Germinal center (tissue), 1 donor: ENCODE measurements around the gene PFKL.
A peak's percentile ranks its signal among the peaks of the same experiment; 100 is the strongest.
"Not testable (repeated sequence)": the region's sequence is repeated elsewhere in the genome, so short reads cannot be mapped to it uniquely, and the experiment has no call there.

ENCODE experiments used
- DNase-seq: peaks from one replicate; pipeline ENCODE4 v3.0.0; 2012; ENCODE audit warnings: mixed read lengths, low spot score

Gene PFKL

DNA sequence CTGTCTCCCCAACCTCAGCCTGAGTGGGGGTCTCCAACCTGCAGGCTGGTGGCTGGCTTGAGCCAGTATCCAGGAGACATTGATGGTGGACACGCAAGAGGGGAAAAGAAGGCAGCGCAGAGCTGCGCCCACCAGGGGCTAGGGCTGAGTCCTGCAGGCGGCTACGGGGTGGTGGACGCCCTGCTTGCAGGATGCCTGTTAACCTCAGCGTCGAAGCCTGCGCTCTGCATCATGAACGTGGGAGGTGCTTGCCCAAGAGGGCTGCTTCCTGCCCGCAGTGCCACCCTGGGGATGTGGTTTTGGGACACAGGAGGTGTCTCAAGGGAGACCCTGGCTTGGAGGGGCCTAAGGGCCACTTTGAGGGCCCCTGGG lies 27.7 kb downstream of the PFKL start:
- DNase-seq = no peak

DNA sequence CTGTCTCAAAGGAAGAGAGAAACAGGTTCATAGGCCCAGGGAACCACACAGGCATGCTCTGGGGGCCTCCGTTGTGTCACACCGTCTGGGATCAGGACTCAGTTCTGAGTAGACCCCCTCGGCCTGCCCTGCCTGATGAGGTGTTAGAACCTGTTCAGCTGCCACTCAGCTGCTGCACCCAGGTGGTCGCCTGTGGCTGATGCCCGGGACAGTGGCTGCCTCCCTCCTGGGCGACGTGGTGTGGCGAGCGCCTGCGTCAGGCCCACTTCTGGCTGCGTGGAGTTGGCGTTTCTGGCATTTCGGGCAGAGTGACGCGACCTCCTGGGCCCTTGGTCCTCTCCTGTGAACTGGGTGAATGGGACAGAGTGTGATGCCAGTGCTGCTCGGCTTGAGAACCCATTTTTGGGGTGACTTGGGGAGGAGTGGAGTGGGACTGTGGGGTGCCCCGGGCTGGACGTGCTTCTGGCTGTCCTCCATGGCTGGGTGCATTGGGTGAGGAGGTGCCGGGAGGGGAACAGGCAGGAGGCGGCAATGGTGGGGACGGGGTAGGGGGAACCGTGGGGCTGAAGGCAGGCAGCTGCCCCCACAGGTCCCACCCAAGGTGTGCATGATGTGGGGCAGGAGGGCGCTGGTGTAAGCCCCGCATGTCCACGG lies 28.5 kb downstream of the PFKL start:
- DNase-seq = no peak

DNA sequence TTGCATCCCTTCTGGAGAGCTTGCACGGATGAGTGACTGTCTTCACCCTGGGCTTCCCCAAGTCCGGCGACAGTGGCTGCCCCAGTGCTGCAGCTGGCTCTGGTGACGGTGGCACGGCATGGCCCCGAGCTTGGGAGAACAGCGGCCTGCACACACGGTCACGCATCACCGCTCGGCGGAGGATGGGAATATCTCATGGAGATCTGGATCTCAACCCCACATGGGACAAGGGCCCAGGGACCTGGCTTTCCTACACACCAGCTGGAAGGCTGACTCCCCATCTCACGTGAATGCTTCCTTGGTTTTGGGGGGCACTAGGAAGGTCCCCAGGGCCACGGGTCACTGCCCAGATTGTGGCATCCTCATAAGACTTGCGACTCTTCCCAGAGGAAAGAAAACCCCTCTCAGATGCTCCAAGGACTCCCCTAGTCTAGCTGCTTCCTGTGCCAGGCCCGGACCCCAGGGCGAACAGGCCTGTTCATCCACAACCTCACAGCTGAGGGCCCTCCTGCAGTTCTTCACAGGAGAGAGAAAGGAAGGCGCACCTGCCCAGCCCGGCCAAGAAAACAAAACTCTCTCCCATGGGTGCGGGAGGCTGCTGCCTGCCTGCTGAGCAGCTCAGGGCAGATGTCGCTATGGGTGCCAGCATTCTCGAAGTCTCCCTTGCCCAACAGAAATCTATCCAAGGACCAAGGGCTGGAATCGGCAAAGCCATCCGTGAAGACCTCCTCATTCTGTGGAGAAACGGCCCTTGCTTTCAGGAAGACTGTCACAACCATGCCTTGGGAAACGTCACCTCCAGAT lies 29.4 kb downstream of the PFKL start:
- DNase-seq = no peak

DNA sequence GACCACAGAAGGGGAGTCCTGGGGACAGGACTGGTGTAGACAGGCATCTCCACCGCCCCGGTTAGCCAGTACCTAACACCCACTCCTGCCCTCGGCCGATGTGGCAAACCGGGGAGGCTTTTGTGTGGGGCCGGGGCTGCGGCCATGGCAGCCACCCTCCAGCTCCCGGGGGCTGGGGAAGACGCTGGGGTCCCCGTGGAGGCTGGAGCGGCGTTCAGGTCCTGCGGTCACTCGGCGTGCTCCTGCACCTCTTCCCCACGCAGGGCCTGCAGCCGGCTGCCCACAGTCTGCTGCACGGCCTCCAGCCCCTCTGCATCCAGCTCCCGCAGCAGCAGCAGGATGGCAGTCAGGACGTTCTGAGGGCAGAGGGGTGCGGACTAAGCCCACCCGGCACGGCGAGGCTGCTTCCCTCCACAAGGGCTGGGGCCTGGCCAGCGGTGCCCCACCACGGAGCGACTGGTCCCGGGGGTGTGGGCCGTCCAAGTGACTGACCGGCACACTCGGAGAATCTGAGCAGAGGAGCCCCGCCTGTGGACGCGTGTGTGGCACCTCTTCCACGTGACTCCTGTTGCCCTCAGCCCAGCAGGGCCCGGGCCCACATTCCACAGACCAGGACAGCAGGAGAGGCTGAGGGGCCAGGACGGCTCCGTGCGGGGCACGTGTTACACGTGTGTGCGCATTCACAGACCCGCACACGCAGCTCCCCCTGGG lies 30.3 kb downstream of the PFKL start:
- no peak for DNase-seq

DNA sequence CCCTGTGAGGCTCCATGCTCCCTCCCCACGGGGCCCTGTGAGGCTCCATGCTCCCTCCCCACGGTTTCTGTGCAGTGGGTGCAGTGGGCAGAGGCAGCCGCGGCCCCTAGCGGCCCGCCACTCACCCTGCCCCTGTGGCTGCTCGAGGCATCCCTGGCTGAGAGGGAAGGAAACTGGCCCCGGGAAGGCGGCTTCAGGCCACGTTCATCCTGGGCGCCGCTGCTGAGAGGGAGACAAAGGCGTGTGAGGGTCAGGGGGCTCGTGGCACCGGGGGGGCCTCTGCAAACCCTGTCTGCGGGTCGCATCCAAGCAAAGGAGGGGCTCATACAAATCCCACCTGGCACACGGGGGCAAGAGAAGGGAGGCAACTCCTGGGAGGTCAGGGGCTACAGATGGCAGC lies 30.8 kb downstream of the PFKL start:
- no peak for DNase-seq

DNA sequence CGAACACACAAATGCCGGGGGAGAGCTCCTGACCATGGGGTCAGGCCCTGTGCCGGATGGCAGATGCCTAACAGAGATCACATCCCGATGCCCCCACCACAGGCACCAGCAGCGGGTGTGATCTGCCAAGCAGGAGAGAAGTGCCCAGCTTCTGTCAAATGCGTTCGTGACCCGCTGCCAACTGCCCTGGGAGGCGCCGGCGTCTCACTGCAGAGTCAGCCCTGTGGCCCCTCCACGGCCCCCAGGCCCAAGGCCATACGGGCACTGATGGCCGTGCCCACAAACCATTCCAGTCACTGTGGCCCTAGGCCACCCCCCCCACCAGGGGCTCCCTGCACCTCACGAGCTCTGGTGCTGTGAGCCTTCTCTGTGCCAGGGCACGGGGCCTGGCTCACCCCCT lies 31.4 kb downstream of the PFKL start:
- DNase-seq = no peak

DNA sequence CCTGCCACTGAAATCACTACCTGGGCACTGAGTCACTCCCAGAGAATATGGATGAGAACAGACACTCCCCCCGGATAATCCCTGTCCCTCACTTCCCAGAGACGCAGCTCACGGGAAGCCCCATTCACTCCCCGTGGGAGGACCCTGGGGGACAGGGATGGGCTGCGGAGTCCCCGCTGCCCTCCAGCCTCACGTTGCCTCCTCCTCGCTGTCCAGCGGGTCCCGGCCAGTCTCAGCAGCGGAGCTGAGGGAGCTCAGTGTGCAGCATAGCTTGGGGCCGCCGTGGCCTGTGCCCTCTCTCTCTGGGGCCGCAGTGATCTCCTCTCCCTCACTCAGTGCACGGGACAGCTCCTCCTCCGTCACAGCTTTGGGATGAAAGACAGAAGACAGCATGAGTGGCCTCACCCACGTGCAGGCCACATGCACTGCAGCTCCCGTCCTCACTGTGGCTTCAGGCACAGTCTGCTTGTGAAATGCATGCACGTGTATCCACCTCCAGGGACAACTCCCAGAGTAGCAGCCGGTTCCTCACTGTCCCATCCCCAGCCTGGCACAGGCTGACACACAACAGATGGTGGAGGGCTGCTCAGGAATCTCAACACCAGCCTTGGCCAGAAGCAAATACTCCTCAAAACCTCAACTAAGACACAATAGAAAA lies 31.9 kb downstream of the PFKL start:
- DNase-seq = no peak

DNA sequence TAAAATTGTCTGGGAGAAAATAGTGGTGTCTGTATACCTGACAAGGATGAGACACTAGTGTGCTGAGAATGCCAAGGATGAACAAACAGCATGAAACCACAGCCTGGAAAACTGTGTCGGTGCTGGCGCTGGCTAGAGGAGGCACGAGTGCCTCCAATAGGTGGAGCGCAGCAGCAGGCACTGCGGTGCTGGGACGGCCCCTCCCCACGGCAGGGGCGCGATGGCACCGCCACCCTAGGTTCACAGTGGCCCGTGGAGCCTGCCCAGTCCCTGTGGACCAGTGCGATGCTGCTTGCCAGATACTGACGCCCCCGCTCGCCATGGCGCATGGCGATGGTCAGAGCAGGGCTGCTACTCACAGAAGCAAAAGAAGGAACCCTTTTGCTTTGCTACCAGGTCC lies 32.5 kb downstream of the PFKL start:
- DNase-seq = no peak

DNA sequence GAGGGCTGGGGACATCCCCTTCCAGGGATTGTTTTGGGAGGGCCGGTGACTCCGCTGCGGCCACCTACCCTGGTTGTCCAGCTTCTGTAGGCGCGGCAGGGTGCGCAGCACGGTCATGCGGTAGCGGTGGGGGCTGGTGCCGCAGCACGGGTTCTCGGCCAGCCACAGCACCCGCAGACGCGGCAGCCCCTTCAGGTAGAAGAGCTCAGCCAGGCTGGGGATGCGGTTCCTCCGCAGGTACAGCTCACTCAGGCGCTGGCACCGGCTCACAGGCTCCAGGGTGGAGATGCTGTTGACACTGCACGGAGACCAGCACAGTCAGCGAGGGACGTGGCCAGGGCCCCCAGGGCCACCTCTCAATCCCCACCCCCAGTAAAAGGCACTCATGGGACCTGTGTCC lies 33.1 kb downstream of the PFKL start:
- DNase-seq = no peak

DNA sequence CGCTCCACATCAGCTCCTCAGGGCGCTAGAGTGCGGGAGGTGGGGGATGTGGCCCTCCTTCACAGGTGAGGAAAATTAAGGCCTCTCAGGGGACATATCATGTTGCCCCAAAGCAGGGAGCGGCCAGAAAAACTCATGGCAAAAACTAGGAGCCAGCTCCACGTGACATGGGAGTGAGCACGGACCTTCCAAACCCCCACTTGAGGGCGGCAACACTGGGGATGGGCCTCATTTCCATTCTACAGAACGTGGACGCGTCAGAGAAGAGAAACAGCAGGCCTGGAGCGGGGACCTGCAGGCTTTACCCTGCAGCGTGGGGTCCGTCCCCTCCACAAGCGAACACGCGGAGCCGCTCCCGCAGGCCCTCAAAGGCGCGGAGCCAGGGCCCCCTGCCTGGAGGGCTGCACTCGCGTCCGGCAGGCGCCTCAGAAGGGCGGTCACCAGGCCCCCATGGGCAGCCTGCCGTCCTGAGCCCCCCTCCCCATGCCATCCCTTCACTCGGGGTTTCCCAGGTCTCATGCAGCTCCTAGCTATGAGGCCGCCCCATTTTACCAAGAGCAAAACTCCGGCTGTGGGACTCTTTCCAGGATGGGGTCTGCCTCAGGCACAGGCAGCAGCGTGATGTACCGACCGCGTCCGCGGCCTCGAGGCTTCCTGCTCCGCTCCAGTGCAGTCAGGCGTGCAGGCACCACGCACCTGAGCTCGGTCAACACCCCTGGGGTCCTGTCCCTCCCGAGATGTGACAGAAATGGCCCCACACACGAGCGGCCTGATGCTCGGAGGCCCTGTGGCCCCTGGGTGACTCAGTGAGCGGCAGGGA lies 33.9 kb downstream of the PFKL start:
- DNase-seq = no peak

DNA sequence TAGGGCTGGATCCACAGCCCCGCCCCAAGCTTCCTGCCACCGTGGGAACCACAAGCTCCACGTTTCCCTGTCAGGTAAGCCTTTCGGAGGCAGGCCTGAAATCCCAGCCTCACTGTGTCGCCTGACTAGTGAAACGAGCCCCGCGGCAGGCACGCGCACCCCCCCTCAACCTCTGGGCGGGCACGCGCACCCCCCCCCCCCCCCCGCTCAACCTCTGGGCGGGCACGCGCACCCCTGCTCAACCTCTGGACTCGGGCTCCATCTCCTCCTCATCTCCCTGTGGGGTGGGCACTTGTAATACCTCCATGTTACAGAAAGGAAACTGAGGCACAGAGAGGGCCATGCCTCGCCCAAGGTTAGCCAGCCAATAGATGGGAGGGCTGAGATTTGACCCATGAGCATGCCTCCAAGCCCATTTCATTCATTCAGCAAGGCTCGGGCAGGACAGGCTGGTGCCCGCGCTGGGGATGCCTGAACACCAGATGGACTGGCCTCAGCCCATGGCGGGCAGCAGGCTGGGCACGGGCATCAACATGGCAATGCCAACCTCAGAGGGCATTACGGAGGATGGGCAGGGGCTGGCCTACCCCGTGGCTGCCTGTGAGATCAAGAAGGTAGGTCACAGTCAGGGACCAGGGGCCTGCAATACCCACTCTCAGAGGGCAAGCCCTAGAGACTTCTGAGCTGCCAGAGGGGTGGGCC lies 34.6 kb downstream of the PFKL start:
- no peak for DNase-seq

DNA sequence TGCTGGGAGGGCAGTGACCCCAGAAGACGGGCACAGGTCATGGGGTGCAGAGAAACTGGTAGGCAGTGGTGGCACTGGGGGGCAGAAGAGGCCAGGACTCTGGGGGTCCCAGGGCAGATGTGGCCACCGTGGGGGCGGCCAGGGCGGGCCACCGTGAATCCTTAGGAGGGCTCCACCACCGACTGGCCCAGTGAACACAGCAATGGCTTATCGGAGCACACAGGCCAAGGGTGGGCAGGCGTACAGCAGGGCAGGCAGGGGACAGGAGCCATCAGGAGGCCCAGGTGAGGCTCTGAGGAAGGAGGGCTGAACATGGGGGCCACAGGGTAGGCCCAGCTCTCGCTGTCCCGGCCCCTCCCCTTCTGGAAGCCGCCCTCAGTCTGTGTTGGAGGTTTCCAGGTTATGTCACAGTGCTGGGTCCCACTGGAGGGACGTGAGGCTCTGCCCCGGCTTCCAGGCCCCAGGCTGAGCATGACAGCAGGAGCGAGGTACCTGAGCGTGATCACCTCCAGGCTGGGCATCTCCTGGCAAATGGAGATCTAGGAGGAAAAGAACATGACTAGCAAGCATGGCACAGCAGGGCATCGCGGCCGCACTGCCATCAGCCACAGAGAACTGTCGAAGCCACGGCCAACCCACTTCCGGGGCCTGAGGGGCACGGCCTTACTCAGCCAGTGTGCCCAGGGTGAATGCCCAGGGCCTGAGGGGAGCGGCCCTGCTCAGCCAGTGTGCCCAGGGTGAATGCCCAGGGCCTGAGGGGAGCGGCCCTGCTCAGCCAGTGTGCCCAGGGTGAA lies 35.6 kb downstream of the PFKL start:
- no peak for DNase-seq

DNA sequence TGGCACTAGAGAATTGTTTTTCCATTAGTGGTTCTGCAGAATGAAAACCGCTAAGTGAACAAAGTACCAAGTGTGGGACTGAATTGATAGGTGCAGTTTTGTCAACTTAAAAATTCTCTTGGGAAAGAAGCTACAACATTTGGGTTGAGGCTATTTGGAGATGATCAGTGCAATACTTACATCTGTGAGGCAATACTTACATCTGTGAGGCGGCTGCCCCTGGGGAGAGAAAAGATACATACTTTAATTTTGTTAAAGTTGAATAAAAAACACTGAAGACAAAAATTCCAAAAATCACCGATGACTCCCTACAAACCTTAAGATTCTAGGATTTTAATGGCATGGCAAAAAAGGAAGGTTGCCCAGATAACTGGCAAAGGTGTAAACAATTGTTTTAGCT lies 37.6 kb downstream of the PFKL start:
- no peak for DNase-seq

DNA sequence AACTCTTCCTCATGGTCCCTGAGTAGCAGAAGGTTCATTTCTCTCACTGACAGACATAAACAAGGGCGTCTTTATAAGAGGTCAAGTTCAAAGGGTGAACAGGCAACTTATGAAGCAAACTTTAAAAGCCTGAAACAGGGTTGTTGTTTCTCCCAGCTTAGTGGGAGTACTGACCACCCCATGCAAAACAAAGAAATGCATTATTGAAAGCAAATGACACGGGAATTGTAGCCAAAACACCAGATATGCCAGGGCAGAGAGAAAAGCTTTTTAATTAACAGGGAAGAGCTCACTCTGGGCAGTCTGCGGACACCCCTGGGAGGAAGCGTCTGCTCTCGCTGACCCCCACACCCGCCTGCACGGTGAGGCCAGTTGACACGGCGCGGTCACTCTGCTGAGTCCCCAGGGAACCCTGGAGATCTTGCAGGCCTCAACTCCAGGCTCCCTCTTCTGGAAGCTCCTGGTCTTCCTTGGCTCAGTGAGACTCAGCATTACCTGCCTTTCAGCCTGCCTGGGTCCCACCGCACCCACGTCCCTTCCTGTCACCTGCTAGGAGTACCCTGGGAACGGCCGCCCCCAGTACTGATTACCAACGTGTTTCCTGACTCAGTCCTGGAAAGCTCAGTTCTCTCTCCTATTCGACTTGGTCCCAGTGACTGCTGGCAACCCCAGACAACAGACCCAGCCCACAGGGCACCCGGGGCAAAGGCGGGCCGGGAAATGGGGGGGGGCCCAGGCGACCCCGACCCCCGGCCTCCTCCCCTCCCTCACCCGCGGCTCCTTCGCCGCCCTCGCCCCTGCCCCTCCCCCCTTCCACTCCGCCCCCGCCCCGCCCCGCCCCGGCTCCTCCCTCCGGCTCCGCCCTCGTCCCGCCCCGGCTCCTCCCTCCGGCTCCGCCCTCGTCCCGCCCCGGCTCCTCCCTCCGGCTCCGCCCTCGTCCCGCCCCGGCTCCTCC lies 38.4 kb downstream of the PFKL start:
- peak; percentile 60 for DNase-seq

DNA sequence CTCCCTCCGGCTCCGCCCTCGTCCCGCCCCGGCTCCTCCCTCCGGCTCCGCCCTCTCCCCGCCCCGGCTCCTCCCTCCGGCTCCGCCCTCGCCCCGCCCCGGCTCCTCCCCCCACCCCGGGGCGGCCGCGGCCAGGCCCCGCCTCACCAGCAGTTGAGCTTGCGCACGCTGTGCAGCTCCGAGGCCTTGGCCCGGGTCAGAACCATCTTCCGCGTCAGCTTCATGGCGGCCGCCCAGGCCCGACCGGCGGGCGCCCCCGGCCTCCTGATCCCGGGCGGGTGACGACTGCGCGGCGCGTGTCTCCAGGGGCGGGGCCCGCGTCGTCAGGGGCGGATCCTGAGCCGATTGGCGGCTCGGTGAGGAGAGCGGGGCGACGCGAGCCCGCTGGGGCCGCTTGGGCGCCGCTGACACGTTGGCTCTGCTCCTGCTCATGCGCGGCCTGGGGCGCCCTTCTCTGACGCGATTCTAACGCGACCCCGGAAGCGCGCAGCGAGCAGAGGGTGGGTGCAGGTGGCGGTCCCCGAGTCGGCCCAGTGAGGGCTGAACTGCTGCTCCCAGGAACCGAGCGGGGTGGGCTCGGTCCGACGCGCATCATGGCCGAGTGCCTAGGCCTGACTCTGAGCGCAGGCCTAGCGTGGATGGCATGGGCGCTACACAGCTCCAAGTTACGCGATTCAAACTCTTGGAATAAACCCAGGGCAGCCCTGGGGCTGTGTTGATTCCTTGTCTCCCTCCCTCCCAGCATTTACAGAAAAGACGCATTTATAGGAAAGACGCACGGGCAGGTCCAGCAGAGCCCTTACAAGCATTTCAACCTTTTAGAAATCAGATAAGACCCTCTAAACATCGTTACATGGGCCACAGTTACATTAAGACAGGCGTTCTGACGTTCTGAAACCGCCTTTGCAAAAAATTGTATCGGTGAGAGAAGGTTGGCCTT lies 39.4 kb downstream of the PFKL start, which contains the start of gene CFAP410:
CFAP410 (minus strand) TSS at position 420 of the 940 bp plus-strand sequence; CDS start at position 224, 196 bp downstream.
- peak; percentile 97 for DNase-seq

DNA sequence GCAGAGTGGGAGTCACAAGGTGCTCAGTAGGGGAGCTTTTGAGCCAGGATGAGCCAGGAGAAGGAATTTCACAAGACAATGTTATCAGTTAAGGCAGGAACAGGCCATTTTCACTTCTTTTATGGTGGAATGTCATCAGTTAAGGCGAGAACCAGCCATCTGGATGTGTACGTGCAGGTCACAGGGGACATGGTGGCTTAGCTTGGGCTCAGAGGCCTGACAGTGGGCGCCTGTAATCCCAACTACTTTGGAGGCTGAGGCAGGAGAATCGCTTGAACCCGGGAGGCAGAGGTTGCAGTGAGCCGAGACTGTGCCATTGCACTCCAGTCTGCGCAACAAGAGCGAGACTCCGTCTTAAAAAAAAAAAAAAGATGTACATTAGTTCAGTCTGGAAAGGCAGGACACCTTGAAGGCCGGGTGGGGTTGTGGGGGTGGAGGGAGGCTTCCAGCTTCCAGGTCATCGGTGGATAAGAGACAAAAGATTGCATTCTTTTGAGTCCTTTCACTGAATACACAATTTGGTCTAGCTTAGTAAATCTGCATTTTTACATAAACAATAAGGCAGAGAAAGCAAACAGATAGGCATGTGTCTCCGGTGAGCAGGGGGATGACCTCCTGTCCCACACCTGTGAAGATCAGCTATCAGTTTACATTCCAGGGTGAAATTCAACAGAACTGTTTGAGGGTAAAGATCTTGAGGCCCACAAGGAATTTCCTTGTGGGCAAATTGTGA lies 42.0 kb downstream of the PFKL start:
- not testable (repeated sequence) for DNase-seq

DNA sequence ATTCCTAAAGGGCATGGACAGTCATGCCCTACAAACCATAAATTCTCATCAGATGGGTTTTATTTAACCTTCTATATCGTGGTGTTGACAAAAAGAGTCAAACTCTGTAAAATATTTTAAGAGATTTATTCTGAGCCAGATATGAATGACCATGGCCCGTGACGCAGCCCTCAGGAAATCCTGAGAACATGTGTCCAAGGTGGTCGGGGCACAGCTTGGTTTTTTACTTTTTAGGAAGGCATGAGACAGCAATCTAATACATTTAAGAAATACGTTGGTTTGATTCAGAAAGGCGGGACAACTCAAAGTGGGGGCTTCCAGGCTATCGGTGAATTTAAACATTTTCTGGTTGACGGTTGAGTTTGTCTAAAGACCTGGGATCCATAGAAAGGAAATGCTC lies 43.1 kb downstream of the PFKL start:
- DNase-seq = not testable (repeated sequence)
